Natural killer cell (primary cell): ENCODE measurements around the gene CDH2. TPM values are rescaled to one million over a fixed set of nuclear protein-coding genes. Genes with fewer than 3 reads are reported as not detected.
A peak's percentile ranks its signal among the peaks of the same experiment; 100 is the strongest.

Experiments
- ATAC-seq, 3 donors: fragments of 150-1000 bp in 2 of 3; fragments of 200-7000 bp in 1 of 3; cut with Tn5 transposase; 1 replicate in 1 of 3; 2 replicates in 2 of 3; pipeline ENCODE4 v1.10.0; 2021; ENCODE audit warnings: mild to moderate bottlenecking in 2 of 3, moderate library complexity in 2 of 3
- DNase-seq, 2 donors: peaks; one replicate each; pipeline versions ENCODE4 v3.0.0 to v3.0.0-alpha.2; 2013 to 2021; ENCODE audit warnings: mixed read lengths in 1 of 2
- H3K27ac ChIP-seq: one replicate; pipeline ENCODE4 v1.5.1; 2013; ENCODE audit warnings: mild to moderate bottlenecking, low read length
- H3K27me3 ChIP-seq: one replicate; pipeline ENCODE4 v1.6.1; 2013; ENCODE audit warnings: low read length; ENCODE audit not compliant: control insufficient read depth, insufficient read depth
- H3K36me3 ChIP-seq: one replicate; pipeline ENCODE4 v1.6.1; 2013; ENCODE audit warnings: low read length; ENCODE audit not compliant: control insufficient read depth, insufficient read depth
- H3K4me1 ChIP-seq: one replicate; pipeline ENCODE4 v1.6.1; 2013; ENCODE audit warnings: low read length; ENCODE audit not compliant: control insufficient read depth, insufficient read depth
- H3K4me3 ChIP-seq: one replicate; pipeline ENCODE4 v1.5.1; 2013; ENCODE audit warnings: low read length
- H3K9me3 ChIP-seq: one replicate; pipeline ENCODE4 v1.6.1; 2013; ENCODE audit warnings: low read length; ENCODE audit not compliant: control insufficient read depth, insufficient read depth
- H3K27ac Mint-ChIP-seq, 2 donors: one replicate each; pipeline ENCODE4 v1.8.0; 2022; ENCODE audit warnings: mild to moderate bottlenecking in 2 of 2, mixed read lengths in 2 of 2, moderate library complexity in 1 of 2
- H3K27me3 Mint-ChIP-seq, 2 donors: one replicate each; pipeline ENCODE4 v1.8.0; 2022; ENCODE audit warnings: low read depth in 2 of 2, mixed read lengths in 2 of 2
- H3K36me3 Mint-ChIP-seq: one replicate; pipeline ENCODE4 v1.8.0; 2022; ENCODE audit warnings: mixed read lengths
- H3K4me1 Mint-ChIP-seq, 2 donors: one replicate each; pipeline ENCODE4 v1.8.0; 2022; ENCODE audit warnings: mixed read lengths in 2 of 2
- H3K4me3 Mint-ChIP-seq: one replicate; pipeline ENCODE4 v1.8.0; 2022; ENCODE audit warnings: mild to moderate bottlenecking, moderate library complexity, mixed read lengths
- H3K9me3 Mint-ChIP-seq, 2 donors: one replicate each; pipeline ENCODE4 v1.8.0; 2022; ENCODE audit warnings: mixed read lengths in 2 of 2
- WGBS: methylation state at CpG from one replicate; pipeline ENCODE4 v1.1.7; 2013; ENCODE audit warnings: missing lambda C conversion rate; ENCODE audit not compliant: insufficient coverage; 5-methylcytosine and 5-hydroxymethylcytosine counted together
- intact Hi-C: fragments of 100-400 bp; cut with micrococcal nuclease; formaldehyde crosslinking; loops from one replicate; pipeline ENCODE4 v1.14.2; 2022
- total RNA-seq, 4 donors: library from RNA; stranded (reverse); fragments of 120-200 nt in 1 of 4; gene quantifications; one replicate each; pipeline versions ENCODE4 v1.2.3 to v1.2.4, GENCODE V29; 2013 to 2022
- TF ChIP-seq, protein P1 (sequence below): fragments of 200-600 bp; IDR thresholded peaks from one replicate; pipeline ENCODE4 v1.8.0; 2022; ENCODE audit warnings: antibody characterized with exemption

CDH2 gene
- total RNA-seq, 3 donors from 2014 or later (not counting 1 experiment from before 2014, with no cell fraction given) = 0.09 to 0.35 (median 0.26) TPM

- no peak overlapping the region for H3K27ac Mint-ChIP-seq
- no peak overlapping the region for H3K4me3 Mint-ChIP-seq
- H3K36me3 ChIP-seq = no peaks in the 10 kb centered on the region
- H3K9me3 ChIP-seq = no peaks in the 10 kb centered on the region
- intact Hi-C loops = no loop called here
- H3K4me3 ChIP-seq = no peak overlapping the region
- H3K27ac ChIP-seq = no peak overlapping the region
- H3K27me3 ChIP-seq = no peaks in the 10 kb centered on the region
- H3K9me3 Mint-ChIP-seq = no peaks in the 10 kb centered on the region
- no peaks in the 10 kb centered on the region for H3K4me1 Mint-ChIP-seq
- 85% methylated on average over 2 of the region's 6 CpGs for WGBS
- peaks cover 0 to 2% of the 10 kb centered on the region in 2 donors for H3K27me3 Mint-ChIP-seq
- no peak for DNase-seq
- TF ChIP-seq, protein P1, sequence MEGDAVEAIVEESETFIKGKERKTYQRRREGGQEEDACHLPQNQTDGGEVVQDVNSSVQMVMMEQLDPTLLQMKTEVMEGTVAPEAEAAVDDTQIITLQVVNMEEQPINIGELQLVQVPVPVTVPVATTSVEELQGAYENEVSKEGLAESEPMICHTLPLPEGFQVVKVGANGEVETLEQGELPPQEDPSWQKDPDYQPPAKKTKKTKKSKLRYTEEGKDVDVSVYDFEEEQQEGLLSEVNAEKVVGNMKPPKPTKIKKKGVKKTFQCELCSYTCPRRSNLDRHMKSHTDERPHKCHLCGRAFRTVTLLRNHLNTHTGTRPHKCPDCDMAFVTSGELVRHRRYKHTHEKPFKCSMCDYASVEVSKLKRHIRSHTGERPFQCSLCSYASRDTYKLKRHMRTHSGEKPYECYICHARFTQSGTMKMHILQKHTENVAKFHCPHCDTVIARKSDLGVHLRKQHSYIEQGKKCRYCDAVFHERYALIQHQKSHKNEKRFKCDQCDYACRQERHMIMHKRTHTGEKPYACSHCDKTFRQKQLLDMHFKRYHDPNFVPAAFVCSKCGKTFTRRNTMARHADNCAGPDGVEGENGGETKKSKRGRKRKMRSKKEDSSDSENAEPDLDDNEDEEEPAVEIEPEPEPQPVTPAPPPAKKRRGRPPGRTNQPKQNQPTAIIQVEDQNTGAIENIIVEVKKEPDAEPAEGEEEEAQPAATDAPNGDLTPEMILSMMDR = no peak
- no peak for ATAC-seq
- no peaks in the 10 kb centered on the region for H3K4me1 ChIP-seq
- H3K36me3 Mint-ChIP-seq = no peaks in the 10 kb centered on the region
Observed at GRCh38 chr18:28193177-28193778, 16.3 kb upstream of the CDH2 start.

- ATAC-seq (peak in 1 of 3 donors; percentile 57), DNase-seq (peak in 1 of 2 donors; percentile 13)
- Histone ChIP-seq H3K36me3 (no peaks in the 10 kb centered on the region), H3K9me3 (no peaks in the 10 kb centered on the region), H3K4me1 (no peaks in the 10 kb centered on the region), H3K27me3 (no peaks in the 10 kb centered on the region), H3K27ac (no peak overlapping the region), H3K4me3 (no peak overlapping the region)
- Mint-ChIP-seq H3K36me3 (no peaks in the 10 kb centered on the region), H3K9me3 (no peaks in the 10 kb centered on the region), H3K27me3 (peaks cover 0 to 2% of the 10 kb centered on the region in 2 donors), H3K4me1 (no peaks in the 10 kb centered on the region), H3K4me3 (no peak overlapping the region), H3K27ac (no peak overlapping the region)
- WGBS = 85% methylated on average over 4 of the region's 5 CpGs
- intact Hi-C loops = no loop called here
- TF ChIP-seq, protein P1 = peak; percentile 27
Observed at GRCh38 chr18:28189400-28190239, 12.7 kb upstream of the CDH2 start.

GRCh38 chr18:28185121-28185520, 8.2 kb upstream of the CDH2 start:
- no peak overlapping the region for H3K27ac ChIP-seq
- TF ChIP-seq, protein P1 = no peak
- Mint-ChIP-seq H3K36me3 (no peaks in the 10 kb centered on the region), H3K9me3 (no peaks in the 10 kb centered on the region), H3K27me3 (peaks cover 6 to 19% of the 10 kb centered on the region in 2 donors), H3K4me1 (no peaks in the 10 kb centered on the region), H3K4me3 (no peak overlapping the region), H3K27ac (no peak overlapping the region)
- WGBS = 85% methylated on average over 3 of the region's 3 CpGs
- ATAC-seq (no peak), DNase-seq (no peak)
- H3K4me3 ChIP-seq = no peak overlapping the region
- no peaks in the 10 kb centered on the region for H3K4me1 ChIP-seq
- no peaks in the 10 kb centered on the region for H3K27me3 ChIP-seq
- no peaks in the 10 kb centered on the region for H3K36me3 ChIP-seq
- H3K9me3 ChIP-seq = no peaks in the 10 kb centered on the region
- intact Hi-C loops = no loop called here
